Stimulated activated naive B cell treated with anti-CD40 and anti-IgM and Interleukin-4, amounts not matched to agents 10 μg/mL and 1 μg/mL and 100 μg/mL, for 72 hours (primary cell): Measurements from ENCODE around the gene RASGRP2.
A peak's percentile ranks its signal among the peaks of the same experiment; 100 is the strongest.

Source experiments
- ATAC-seq, 2 donors: fragments of 150-1000 bp; cut with Tn5 transposase; replicated peaks; 2 replicates each; pipeline ENCODE4 v1.10.0; 2021; ENCODE audit warnings: moderate library complexity in 1 of 2
- DNase-seq: peaks from one replicate; pipeline ENCODE4 v3.0.0; 2021
- H3K27ac Mint-ChIP-seq: one replicate; pipeline ENCODE4 v1.8.0; 2022; ENCODE audit warnings: mild to moderate bottlenecking, mixed read lengths
- H3K27me3 Mint-ChIP-seq, 2 donors: one replicate each; pipeline ENCODE4 v1.8.0; 2022; ENCODE audit warnings: mixed read lengths in 2 of 2
- H3K36me3 Mint-ChIP-seq, 2 donors: one replicate each; pipeline ENCODE4 v1.8.0; 2022; ENCODE audit warnings: mixed read lengths in 2 of 2, mild to moderate bottlenecking in 1 of 2
- H3K4me1 Mint-ChIP-seq, 2 donors: one replicate each; pipeline ENCODE4 v1.8.0; 2022; ENCODE audit warnings: mixed read lengths in 2 of 2, mild to moderate bottlenecking in 1 of 2
- H3K4me3 Mint-ChIP-seq, 2 donors: one replicate each; pipeline ENCODE4 v1.8.0; 2022; ENCODE audit warnings: mild to moderate bottlenecking in 2 of 2, mixed read lengths in 2 of 2, moderate library complexity in 1 of 2
- H3K9me3 Mint-ChIP-seq, 2 donors: one replicate each; pipeline ENCODE4 v1.8.0; 2022; ENCODE audit warnings: mixed read lengths in 2 of 2, mild to moderate bottlenecking in 1 of 2

Gene RASGRP2

GRCh38 chr11:64754919-64755662, 11.1 kb upstream of the RASGRP2 start:
- no peak overlapping the region for H3K4me3 Mint-ChIP-seq
- H3K27me3 Mint-ChIP-seq = no peaks in the 10 kb centered on the region
- no peaks in the 10 kb centered on the region for H3K9me3 Mint-ChIP-seq
- ATAC-seq = no peak
- H3K4me1 Mint-ChIP-seq = peaks cover 21 to 45% of the 10 kb centered on the region in 2 donors
- H3K27ac Mint-ChIP-seq = no peak overlapping the region
- peaks cover 28 to 42% of the 10 kb centered on the region in 2 donors for H3K36me3 Mint-ChIP-seq
- no peak for DNase-seq

- DNase-seq (no peak), ATAC-seq (no peak)
- no peak overlapping the region for H3K4me3 Mint-ChIP-seq
- peaks cover 16 to 42% of the 10 kb centered on the region in 2 donors for H3K4me1 Mint-ChIP-seq
- H3K9me3 Mint-ChIP-seq = no peaks in the 10 kb centered on the region
- peaks cover 22 to 39% of the 10 kb centered on the region in 2 donors for H3K36me3 Mint-ChIP-seq
- no peak overlapping the region for H3K27ac Mint-ChIP-seq
- H3K27me3 Mint-ChIP-seq = no peaks in the 10 kb centered on the region
Measured at GRCh38 chr11:64754124-64754918, 10.4 kb upstream of the RASGRP2 start.

DNA sequence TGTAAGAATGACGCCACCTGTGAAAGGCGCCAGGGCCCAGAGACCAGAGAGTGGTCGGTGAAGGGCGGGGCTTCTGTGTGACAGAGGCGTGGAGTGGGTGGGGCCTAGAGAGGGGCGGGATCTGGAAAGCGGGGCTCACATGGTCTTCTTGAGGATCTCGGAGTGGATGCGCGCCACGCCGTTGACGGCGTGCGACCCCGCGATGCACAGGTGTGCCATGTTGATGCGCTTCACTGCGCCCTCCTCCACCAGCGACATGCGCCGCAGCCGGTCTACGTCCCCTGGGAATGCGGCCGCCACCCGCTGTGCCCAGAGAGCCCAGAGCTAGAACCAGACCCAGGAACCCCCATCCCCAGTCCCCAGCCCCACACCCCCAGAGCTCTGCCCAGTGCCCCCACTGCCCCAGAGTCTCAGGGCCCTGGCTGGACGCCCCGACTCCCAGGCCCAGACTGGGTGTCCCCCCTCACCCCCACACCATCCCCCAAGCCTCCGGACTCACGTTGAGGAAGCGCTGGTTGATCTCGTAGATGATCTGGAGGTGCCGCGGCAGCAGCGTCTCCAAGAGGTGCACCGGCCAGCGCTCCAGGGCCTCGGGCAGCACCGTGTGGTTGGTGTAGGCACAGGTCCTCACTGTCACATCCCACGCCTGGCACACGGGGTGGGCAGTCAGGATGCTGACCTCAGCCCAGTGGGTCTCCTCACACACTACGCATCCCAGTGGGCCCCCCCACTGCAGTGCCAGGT, 9.6 kb upstream of the RASGRP2 start:
- Mint-ChIP-seq H3K27me3 (no peaks in the 10 kb centered on the region), H3K27ac (no peak overlapping the region), H3K9me3 (no peaks in the 10 kb centered on the region), H3K4me3 (no peak overlapping the region), H3K36me3 (peaks cover 22 to 39% of the 10 kb centered on the region in 2 donors), H3K4me1 (peaks cover 15 to 45% of the 10 kb centered on the region in 2 donors)
- DNase-seq (no peak), ATAC-seq (no peak)

DNA sequence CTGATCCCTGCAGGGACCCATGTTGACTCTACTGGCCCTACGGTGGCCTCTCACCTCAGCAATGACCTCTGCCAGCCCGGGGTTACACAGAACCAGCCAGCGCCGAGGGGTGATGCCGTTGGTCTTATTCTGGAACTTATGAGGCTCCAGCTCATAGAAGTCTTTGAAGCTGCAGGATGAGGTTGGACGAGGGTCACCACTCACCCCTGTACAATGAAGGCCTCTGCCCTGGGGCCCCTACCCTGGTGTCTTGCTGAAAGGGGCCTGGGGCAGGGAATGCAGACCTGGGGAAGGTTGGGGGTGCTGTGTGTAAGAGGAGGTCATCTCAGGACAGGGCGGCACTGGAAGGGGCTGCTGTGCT, 9.1 kb upstream of the RASGRP2 start:
- Mint-ChIP-seq H3K27ac (no peak overlapping the region), H3K9me3 (no peaks in the 10 kb centered on the region), H3K4me3 (no peak overlapping the region), H3K4me1 (peaks cover 15 to 44% of the 10 kb centered on the region in 2 donors), H3K36me3 (peaks cover 24 to 43% of the 10 kb centered on the region in 2 donors), H3K27me3 (no peaks in the 10 kb centered on the region)
- no peak for DNase-seq
- ATAC-seq = no peak

DNA sequence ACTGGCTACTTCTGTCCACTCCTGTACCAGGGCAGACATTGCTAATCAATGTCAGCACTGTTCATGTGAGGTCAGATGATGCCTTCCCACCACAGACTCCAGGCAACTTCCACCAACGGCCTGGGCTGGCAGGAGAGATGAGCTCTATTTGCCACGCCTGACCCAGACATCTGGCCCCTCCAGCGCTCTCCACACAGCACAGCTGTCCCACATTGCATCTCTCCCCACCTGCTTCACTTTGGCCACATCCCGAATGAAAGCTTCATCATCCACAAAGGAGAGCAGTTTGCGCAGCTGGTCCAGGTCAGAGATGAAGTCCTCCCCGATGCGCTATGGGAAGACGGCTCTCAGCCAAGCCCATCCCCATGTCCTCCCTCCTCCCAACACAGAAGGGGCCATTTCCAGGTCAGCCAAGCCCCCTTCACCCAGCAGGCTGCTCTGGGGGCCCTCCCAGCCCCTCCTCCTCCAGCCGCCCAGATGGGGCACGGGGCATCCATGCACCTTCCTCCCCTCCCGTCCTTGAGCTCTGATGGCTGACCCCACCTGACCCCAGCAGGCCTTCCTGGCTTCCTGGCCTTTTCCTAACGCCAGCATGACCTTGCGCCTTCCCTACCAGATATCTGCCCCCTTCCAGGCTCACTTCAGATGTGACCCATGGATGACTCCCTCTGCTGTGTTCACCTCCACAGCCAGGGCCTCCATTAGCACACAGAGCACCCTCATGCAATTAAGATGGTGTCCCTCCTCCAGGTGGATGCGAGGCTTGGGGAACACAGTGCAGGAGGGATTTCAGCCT, 8.4 kb upstream of the RASGRP2 start:
- Mint-ChIP-seq H3K9me3 (no peaks in the 10 kb centered on the region), H3K4me1 (peaks cover 15 to 43% of the 10 kb centered on the region in 2 donors), H3K4me3 (no peak overlapping the region), H3K36me3 (peaks cover 23 to 43% of the 10 kb centered on the region in 2 donors), H3K27ac (no peak overlapping the region), H3K27me3 (no peaks in the 10 kb centered on the region)
- ATAC-seq (no peak), DNase-seq (no peak)

DNA sequence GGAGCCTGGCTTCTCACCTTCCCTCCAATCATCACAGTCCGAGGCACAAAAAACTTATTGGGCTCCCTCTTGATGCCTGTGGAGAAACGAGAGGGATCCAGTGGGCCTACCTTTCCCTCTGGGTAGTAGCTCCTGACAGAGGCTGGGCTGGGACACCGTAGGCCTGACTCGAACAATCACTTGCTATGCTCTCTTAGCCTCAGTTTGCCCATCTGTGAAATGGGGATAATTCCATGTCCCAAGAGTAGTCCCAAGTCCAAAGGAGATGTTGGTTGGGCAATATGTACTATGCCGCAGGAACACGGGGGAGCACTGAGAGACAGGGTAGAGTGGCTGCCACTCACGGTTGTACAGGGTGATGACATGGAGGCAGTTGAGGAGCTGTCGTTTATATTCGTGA, 7.6 kb upstream of the RASGRP2 start:
- Mint-ChIP-seq H3K36me3 (peaks cover 23 to 43% of the 10 kb centered on the region in 2 donors), H3K4me3 (no peak overlapping the region), H3K27me3 (no peaks in the 10 kb centered on the region), H3K4me1 (peaks cover 15 to 43% of the 10 kb centered on the region in 2 donors), H3K9me3 (no peaks in the 10 kb centered on the region), H3K27ac (no peak overlapping the region)
- ATAC-seq (no peak), DNase-seq (no peak)

DNA sequence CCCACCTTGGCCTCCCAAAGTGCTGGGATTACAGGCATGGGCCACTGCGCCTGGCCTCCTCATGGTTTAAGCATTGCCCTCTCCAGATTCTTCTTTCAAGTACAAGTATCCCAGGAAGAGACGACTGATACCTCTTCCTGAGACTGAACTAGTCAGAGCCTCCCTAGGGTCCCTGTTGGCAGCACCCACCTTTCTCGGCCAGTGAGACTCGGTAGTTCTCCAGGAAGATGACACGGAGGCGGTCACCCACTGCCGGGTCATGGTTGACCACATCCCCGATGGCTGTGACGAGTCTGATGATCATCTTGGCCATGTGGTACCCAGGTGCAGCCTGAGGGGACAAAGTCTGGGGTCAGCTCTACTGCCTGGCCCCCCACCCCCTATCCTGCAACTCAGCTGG, 7.2 kb upstream of the RASGRP2 start:
- peaks cover 23 to 43% of the 10 kb centered on the region in 2 donors for H3K36me3 Mint-ChIP-seq
- H3K4me1 Mint-ChIP-seq = peaks cover 18 to 43% of the 10 kb centered on the region in 2 donors
- H3K4me3 Mint-ChIP-seq = no peak overlapping the region
- no peaks in the 10 kb centered on the region for H3K9me3 Mint-ChIP-seq
- DNase-seq (no peak), ATAC-seq (no peak)
- H3K27ac Mint-ChIP-seq = no peak overlapping the region
- H3K27me3 Mint-ChIP-seq = no peaks in the 10 kb centered on the region

DNA sequence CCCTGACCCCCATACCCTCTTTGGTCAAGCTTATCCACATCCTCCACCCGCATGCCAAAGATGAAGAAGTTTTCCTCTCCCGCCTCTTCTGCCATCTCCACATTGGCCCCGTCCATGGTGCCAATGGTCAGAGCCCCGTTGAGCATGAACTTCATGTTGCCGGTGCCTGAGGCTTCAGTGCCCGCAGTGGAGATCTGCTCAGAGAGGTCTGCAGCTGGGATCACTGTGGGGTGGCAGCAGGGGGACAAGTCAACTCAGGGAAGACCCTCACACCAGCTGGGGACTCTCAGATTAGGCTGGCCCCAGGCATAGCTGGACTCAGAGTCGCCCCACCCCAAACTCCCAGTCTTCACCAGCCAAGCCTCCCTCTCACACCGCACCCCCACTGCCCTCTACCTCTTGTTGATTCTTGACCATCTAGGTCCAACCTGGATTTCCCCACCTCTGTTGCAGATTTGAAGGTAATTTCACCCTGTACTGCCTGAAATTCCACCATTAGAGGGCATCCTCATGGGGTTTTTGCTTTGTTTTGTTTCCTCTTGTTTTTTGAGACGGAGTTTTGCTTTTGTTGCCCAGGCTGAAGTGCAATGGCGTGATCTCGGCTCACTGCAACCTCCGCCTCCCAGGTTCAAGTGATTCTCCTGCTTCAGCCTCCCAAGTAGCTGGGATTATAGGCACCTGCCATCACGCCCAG, 6.6 kb upstream of the RASGRP2 start:
- Mint-ChIP-seq H3K4me1 (peaks cover 20 to 46% of the 10 kb centered on the region in 2 donors), H3K36me3 (peaks cover 23 to 43% of the 10 kb centered on the region in 2 donors), H3K27ac (no peak overlapping the region), H3K27me3 (no peaks in the 10 kb centered on the region), H3K9me3 (no peaks in the 10 kb centered on the region), H3K4me3 (no peak overlapping the region)
- DNase-seq = no peak
- no peak for ATAC-seq

GRCh38 chr11:64747961-64748665, 4.2 kb upstream of the RASGRP2 start:
- Mint-ChIP-seq H3K4me1 (peaks cover 30 to 64% of the 10 kb centered on the region in 2 donors), H3K4me3 (no peak overlapping the region)

GRCh38 chr11:64746486-64746885, 2.5 kb upstream of the RASGRP2 start:
- Mint-ChIP-seq H3K4me1 (peaks cover 34 to 64% of the 10 kb centered on the region in 2 donors), H3K9me3 (no peaks in the 10 kb centered on the region), H3K4me3 (peak overlapping the region in 1 of 2 donors; percentile 88), H3K27me3 (no peaks in the 10 kb centered on the region), H3K27ac (no peak overlapping the region), H3K36me3 (peaks cover 10 to 20% of the 10 kb centered on the region in 2 donors)
- ATAC-seq (no peak), DNase-seq (no peak)

More at GRCh38 chr11:64747961-64748665, 4.2 kb upstream of the RASGRP2 start:
- DNase-seq (no peak), ATAC-seq (no peak)
- H3K36me3 Mint-ChIP-seq = peaks cover 16 to 36% of the 10 kb centered on the region in 2 donors
- no peaks in the 10 kb centered on the region for H3K9me3 Mint-ChIP-seq
- H3K27me3 Mint-ChIP-seq = no peaks in the 10 kb centered on the region
- H3K27ac Mint-ChIP-seq = no peak overlapping the region

DNA sequence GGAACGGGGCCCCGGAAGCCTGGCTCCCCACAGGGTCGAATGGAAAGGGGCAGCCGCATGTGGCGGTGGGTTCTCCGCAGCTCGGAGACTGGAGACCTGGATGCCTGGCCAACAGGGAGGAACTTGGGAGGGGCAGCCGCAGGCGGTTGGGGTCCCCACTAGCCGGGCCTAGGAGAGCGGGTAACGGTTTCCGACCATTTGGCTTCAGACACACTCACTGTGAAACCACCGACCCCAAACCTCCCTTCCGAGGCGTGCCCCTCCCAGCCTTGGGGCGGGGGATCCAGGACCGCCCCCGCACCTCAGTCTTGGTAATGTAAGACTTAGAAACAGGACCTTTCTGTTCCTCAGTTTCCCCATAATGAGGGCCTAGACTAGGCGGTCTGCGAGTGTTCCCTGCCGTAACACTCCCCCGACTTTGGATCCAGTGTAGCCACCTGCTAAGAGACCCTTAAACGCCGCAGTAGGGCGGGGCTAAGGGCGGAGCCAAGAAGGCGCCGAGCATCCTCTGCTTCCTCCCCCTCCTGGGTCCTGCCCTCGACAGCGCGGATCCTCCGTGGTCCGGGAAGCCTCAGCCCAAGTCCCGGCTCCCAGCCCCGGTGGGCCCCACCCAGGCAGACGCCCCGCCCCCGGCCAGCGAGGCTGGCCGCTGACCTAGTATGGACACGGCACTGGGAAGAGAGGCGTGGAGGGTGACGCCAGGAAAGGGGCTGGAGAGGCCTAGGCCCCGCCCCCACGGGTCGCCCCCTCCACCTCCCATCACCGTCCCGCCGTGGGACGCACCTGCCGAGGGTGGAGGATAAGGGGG, 1.8 kb upstream of the RASGRP2 start:
- DNase-seq = peak; percentile 66
- Mint-ChIP-seq H3K4me1 (peaks cover 37 to 60% of the 10 kb centered on the region in 2 donors), H3K27me3 (no peaks in the 10 kb centered on the region), H3K4me3 (peak overlapping the region; percentile 88 to 94), H3K9me3 (no peaks in the 10 kb centered on the region), H3K36me3 (peaks cover 8 to 13% of the 10 kb centered on the region in 2 donors), H3K27ac (peak overlapping the region; percentile 96)
- peak; percentile 43 to 50 for ATAC-seq

DNA sequence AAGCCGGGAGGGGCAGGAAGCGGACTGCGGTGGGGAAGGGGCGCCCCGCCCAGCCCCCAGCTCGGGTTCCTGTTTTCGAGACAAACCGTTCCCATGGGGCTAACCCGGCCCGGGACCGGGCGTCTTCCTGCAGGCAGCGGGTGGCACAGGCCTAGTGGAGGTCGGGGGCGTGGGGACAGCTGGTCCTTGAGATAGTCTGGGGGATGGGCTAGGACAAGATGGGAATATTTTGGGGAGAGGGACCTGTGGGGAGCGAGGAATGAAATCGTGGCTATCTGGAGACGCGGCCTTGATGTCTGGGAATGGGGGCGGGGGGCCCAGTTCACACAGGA, 1.2 kb upstream of the RASGRP2 start:
- Mint-ChIP-seq H3K27me3 (no peaks in the 10 kb centered on the region), H3K36me3 (peaks cover 5 to 7% of the 10 kb centered on the region in 2 donors), H3K4me1 (peaks cover 35 to 60% of the 10 kb centered on the region in 2 donors), H3K4me3 (peak overlapping the region; percentile 88 to 94), H3K9me3 (no peaks in the 10 kb centered on the region), H3K27ac (peak overlapping the region; percentile 96)
- peak; percentile 32 to 51 for ATAC-seq
- DNase-seq = peak; percentile 73
